GM12878 (cell line): Measurements from ENCODE around the gene ASGR1. TPM values are rescaled to one million over a fixed set of nuclear protein-coding genes. Genes with fewer than 3 reads are reported as not detected.

Experiments
- ATF2 ChIP-seq: IDR thresholded peaks from 2 replicates; pipeline ENCODE4 v1.6.1; 2012; ENCODE audit warnings: low read length, inconsistent platforms
- BHLHE40 ChIP-seq, 2 experiments: fragments of 450-650 bp in 1 of 2; IDR thresholded peaks; 2 replicates each; pipeline ENCODE4 v1.6.1; 2011 to 2017; ENCODE audit warnings: low read depth in 2 of 2, borderline replicate concordance in 1 of 2, improper control_type of control experiment in 1 of 2, low read length in 1 of 2, mild to moderate bottlenecking in 1 of 2
- CHD1 ChIP-seq: IDR thresholded peaks from 2 replicates; pipeline ENCODE4 v1.6.1; 2012; ENCODE audit warnings: low read depth, low read length, improper control_type of control experiment
- CTCF ChIP-seq, 3 experiments: IDR thresholded peaks in 2 of 3; conservative IDR thresholded peaks in 1 of 3; 2 replicates each; pipeline ENCODE4 v1.5.1; 2011; ENCODE audit warnings: low read depth in 3 of 3, low read length in 3 of 3, mild to moderate bottlenecking in 3 of 3, control low read depth in 2 of 3, moderate library complexity in 2 of 3, inconsistent platforms in 1 of 3, mixed read lengths in 1 of 3; ENCODE audit not compliant: control insufficient read depth in 2 of 3, insufficient read depth in 1 of 3; ENCODE audit errors: extremely low read depth in 1 of 3
- DPF2 ChIP-seq: fragments of 450-650 bp; IDR thresholded peaks from 2 replicates; pipeline ENCODE4 v1.6.1; 2017; ENCODE audit warnings: mild to moderate bottlenecking
- FOS ChIP-seq: IDR thresholded peaks from 3 replicates; pipeline ENCODE4 v1.6.1; 2011; ENCODE audit warnings: borderline replicate concordance; ENCODE audit not compliant: insufficient read length; ENCODE audit errors: extremely low read depth
- HDAC2 ChIP-seq: fragments of 200-600 bp; sonication (generic); IDR thresholded peaks from 2 replicates; pipeline ENCODE4 v1.6.1; 2017
- IKZF2 ChIP-seq, 2 experiments: fragments of 450-650 bp; IDR thresholded peaks; 2 replicates each; pipeline ENCODE4 v1.6.1; 2017; ENCODE audit warnings: mild to moderate bottlenecking in 2 of 2, moderate library complexity in 2 of 2
- MYC ChIP-seq: IDR thresholded peaks from 2 replicates; pipeline ENCODE4 v1.6.1; 2011; ENCODE audit warnings: mild to moderate bottlenecking, low read length, moderate library complexity, inconsistent platforms; ENCODE audit not compliant: insufficient read depth, insufficient replicate concordance, insufficient read length, severe bottlenecking
- NFYA ChIP-seq: IDR thresholded peaks from 2 replicates; pipeline ENCODE4 v1.6.1; 2011; ENCODE audit warnings: low read depth, mild to moderate bottlenecking, low read length, improper control_type of control experiment, borderline replicate concordance
- PAX5 ChIP-seq: IDR thresholded peaks from 2 replicates; pipeline ENCODE4 v1.6.1; 2011; ENCODE audit warnings: low read depth, low read length, borderline replicate concordance
- PBX3 ChIP-seq: IDR thresholded peaks from 2 replicates; pipeline ENCODE4 v1.6.1; 2011; ENCODE audit warnings: mild to moderate bottlenecking, low read depth, low read length, moderate library complexity; ENCODE audit not compliant: insufficient replicate concordance
- POLR2AphosphoS2 ChIP-seq: IDR thresholded peaks from 2 replicates; pipeline ENCODE4 v1.6.1; 2011; ENCODE audit warnings: low read depth, mild to moderate bottlenecking, low read length, improper control_type of control experiment, moderate library complexity
- RBBP5 ChIP-seq: fragments of 200-600 bp; sonication (generic); conservative IDR thresholded peaks from 2 replicates; pipeline ENCODE4 v1.6.1; 2016
- RUNX3 ChIP-seq: IDR thresholded peaks from 2 replicates; pipeline ENCODE4 v1.6.1; 2012; ENCODE audit warnings: low read length, inconsistent platforms
- TARDBP ChIP-seq: IDR thresholded peaks from 2 replicates; pipeline ENCODE4 v1.6.1; 2016; ENCODE audit warnings: borderline replicate concordance
- TBL1XR1 ChIP-seq: IDR thresholded peaks from 2 replicates; pipeline ENCODE4 v1.6.1; 2012; ENCODE audit warnings: low read depth, low read length, improper control_type of control experiment
- TCF3 ChIP-seq: IDR thresholded peaks from 2 replicates; pipeline ENCODE4 v1.6.1; 2012; ENCODE audit warnings: low read depth, mild to moderate bottlenecking, low read length, borderline replicate concordance; ENCODE audit not compliant: insufficient read depth
- ZBED1 ChIP-seq: IDR thresholded peaks from 2 replicates; pipeline ENCODE4 v1.6.1; 2016; ENCODE audit warnings: borderline replicate concordance
- ZNF274 ChIP-seq: IDR thresholded peaks from one replicate; pipeline ENCODE4 v1.8.0; 2011; ENCODE audit not compliant: insufficient read length, insufficient read depth
- ZNF622 ChIP-seq: fragments of 450-650 bp; IDR thresholded peaks from 2 replicates; pipeline ENCODE4 v1.6.1; 2017; ENCODE audit warnings: mild to moderate bottlenecking, inconsistent platforms
- ZZZ3 ChIP-seq: IDR thresholded peaks from 2 replicates; pipeline ENCODE4 v1.6.1; 2011; ENCODE audit warnings: low read depth; ENCODE audit not compliant: control insufficient read depth, insufficient read length
- polyA plus RNA-seq, 11 experiments: library from polyadenylated mRNA; depleted of rRNA in 4 of 11; unstranded in 6 of 11; stranded (reverse) in 5 of 11; fragments of >200 nt; fragmentation: Nextera tagmentation in 4 of 11; fragmentation: Illumina TruSeq in 1 of 11; extraction: Ambion mirVana in 4 of 11; extraction: Trizol in 1 of 11; gene quantifications; 1 replicate in 1 of 11; 2 replicates in 10 of 11; pipeline versions ENCODE4 v1.2.1 to v1.2.3, GENCODE V29; 2011 to 2016; ENCODE audit warnings: inconsistent platforms in 2 of 11, missing spikeins in 2 of 11, low read depth in 1 of 11
- total RNA-seq, 4 experiments: library from RNA; depleted of rRNA in 3 of 4; stranded (reverse); fragments of >200 nt in 3 of 4; fragmentation: Illumina TruSeq in 1 of 4; extraction: Trizol in 1 of 4; gene quantifications; 2 replicates each; pipeline versions ENCODE4 v1.2.1 to v1.2.3, GENCODE V29; 2013 to 2021
- TF ChIP-seq, protein P1 (sequence below): IDR thresholded peaks from 2 replicates; pipeline ENCODE4 v1.6.1; 2012; ENCODE audit warnings: low read depth, low read length, improper control_type of control experiment

The ASGR1 gene
- total and polyA plus RNA-seq, 10 of the 15 experiments (the other 5 are each of a cell fraction or from before 2014, with no cell fraction given): 0.06 to 0.34 (median 0.14) TPM; not detected in 6

DNA sequence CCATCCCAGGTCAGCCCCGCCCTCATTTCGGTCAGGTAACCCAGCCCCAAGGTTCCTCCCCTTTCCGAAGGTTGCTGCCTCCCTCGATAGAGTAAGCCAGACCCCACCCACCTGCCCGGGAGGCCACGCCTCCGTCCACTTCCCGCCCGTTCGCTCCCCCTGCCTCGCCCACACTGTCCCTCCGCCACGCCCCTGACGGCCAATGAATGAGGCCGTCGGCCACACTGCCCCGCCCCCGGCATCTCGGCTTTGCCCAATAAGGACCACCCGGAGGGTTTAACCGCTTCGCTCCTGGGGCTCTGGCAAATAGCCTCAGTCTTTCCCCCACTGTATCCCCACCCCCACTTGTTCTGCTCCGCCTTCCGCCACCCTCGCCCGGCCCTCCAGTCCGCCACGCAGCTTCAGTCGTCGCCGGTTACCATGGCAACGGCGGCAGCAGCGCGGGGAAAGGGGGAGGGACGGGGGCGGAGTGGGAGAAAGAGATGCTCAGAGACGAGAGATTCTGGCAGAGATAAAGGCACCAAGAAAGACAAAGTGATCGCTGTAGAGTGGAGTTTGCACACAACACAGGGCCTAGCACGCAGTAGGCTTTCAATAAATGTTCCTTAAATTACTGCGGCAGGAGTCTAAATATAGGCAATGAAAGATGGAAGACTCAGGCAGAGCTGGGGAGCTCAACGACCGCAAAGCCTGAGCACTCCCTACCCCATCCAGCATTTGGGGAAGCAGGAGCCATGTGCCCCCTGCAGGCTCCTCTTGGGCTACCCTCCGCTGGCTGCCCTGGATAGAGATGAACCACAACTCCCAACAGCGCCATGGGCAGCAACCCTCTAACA lies 35.3 kb upstream of the ASGR1 start (continued):
- TF ChIP-seq ATF2 (no peak), CHD1 (no peak), ZNF274 (no peak), ZZZ3 (no peak), CTCF (IDR thresholded peaks at IDR 0.05 in 2 of 3, conservative IDR thresholded peaks at IDR 0.05 in 1 of 3; ENCODE audit: control insufficient read depth in 2 of 3, extremely low read depth in 1 of 3, insufficient read depth in 1 of 3, low read depth in 3 of 3, low read length in 3 of 3) (peak; percentile 56 to 59 (median 56); a peak in 5 of 6 replicates), RUNX3 (peak; percentile 62; the same call in 1 of the 2 replicates), BHLHE40 (IDR thresholded peaks at IDR 0.05; ENCODE audit: borderline replicate concordance in 1 of 2, low read depth in 2 of 2, low read length in 1 of 2) (peak in 1 of 2 experiments; percentile 35; a peak in 1 of 4 replicates), TARDBP (no peak), POLR2AphosphoS2 (no peak), MYC (no peak), ZBED1 (no peak), HDAC2 (no peak), TCF3 (no peak), RBBP5 (no peak), FOS (no peak), IKZF2 (IDR thresholded peaks at IDR 0.05) (no peak), PAX5 (no peak), PBX3 (peak; percentile 78), DPF2 (0 out of 2 replicates have a peak, but pooled peaks have one; percentile 36), ZNF622 (no peak), NFYA (no peak), TBL1XR1 (no peak)
- TF ChIP-seq, protein P1, sequence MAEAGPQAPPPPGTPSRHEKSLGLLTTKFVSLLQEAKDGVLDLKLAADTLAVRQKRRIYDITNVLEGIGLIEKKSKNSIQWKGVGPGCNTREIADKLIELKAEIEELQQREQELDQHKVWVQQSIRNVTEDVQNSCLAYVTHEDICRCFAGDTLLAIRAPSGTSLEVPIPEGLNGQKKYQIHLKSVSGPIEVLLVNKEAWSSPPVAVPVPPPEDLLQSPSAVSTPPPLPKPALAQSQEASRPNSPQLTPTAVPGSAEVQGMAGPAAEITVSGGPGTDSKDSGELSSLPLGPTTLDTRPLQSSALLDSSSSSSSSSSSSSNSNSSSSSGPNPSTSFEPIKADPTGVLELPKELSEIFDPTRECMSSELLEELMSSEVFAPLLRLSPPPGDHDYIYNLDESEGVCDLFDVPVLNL: no peak
